T-helper 17 cell (primary cell): Measurements from ENCODE around the gene TBKBP1. TPM values are rescaled to one million over a fixed set of nuclear protein-coding genes. Genes with fewer than 3 reads are reported as not detected.

Experiments used
- ATAC-seq: fragments of 150-1000 bp; cut with Tn5 transposase; 2 replicates; pipeline ENCODE4 v1.10.0; 2021; ENCODE audit warnings: mild to moderate bottlenecking, moderate library complexity
- DNase-seq, 3 donors: peaks; one replicate each; pipeline versions ENCODE4 v3.0.0 to v3.0.0-alpha.2; 2020 to 2021
- H3K9me3 ChIP-seq: one replicate; pipeline ENCODE4 v1.7.0; 2013; ENCODE audit warnings: low read length, mild to moderate bottlenecking; ENCODE audit not compliant: control insufficient read depth, poor library complexity, severe bottlenecking
- H3K27ac Mint-ChIP-seq: one replicate; pipeline ENCODE4 v1.8.0; 2022; ENCODE audit warnings: mild to moderate bottlenecking, moderate library complexity, mixed read lengths
- H3K27me3 Mint-ChIP-seq: one replicate; pipeline ENCODE4 v1.8.0; 2022; ENCODE audit warnings: mixed read lengths
- H3K36me3 Mint-ChIP-seq: one replicate; pipeline ENCODE4 v1.8.0; 2022; ENCODE audit warnings: low read depth, mixed read lengths
- H3K4me1 Mint-ChIP-seq: one replicate; pipeline ENCODE4 v1.8.0; 2022; ENCODE audit warnings: mild to moderate bottlenecking, mixed read lengths
- H3K4me3 Mint-ChIP-seq: one replicate; pipeline ENCODE4 v1.8.0; 2022; ENCODE audit warnings: mild to moderate bottlenecking, moderate library complexity, mixed read lengths
- total RNA-seq, 4 donors: library from RNA in 2 of 4; stranded (reverse) in 2 of 4; gene quantifications; one replicate each; pipeline ENCODE4 v1.2.3 and lab custom pipeline; 2022 to 2026

TBKBP1 gene
- 1 to 10 TPM; 2.4 to 2.6 TPM for total RNA-seq
- 3.2 to 3.7 reads per million in 2 donors for total RNA-seq (lab: John Stamatoyannopoulos, UW)

GRCh38 chr17:47693731-47694580 is at the start of gene TBKBP1:
Gene TBKBP1 (plus strand): TSS chr17:47694161. CDS start chr17:47696113, 1,952 bp downstream.
- peak; percentile 59 for ATAC-seq
- Mint-ChIP-seq H3K36me3 (peaks cover 3% of the 10 kb centered on the region), H3K27ac (peak within 1 kb of the TSS; percentile 95)

GRCh38 chr17:47644324-47644723 is 49.6 kb upstream of the TBKBP1 start:
- H3K4me1 Mint-ChIP-seq = peaks cover 10% of the 10 kb centered on the region
- no peaks in the 10 kb centered on the region for H3K36me3 Mint-ChIP-seq
- DNase-seq = no peak
- no peak overlapping the region for H3K27ac Mint-ChIP-seq
- ATAC-seq = no peak
- H3K4me3 Mint-ChIP-seq = no peak overlapping the region
- no peaks in the 10 kb centered on the region for H3K9me3 ChIP-seq
- H3K27me3 Mint-ChIP-seq = no peaks in the 10 kb centered on the region

More at GRCh38 chr17:47693731-47694580, at the start of gene TBKBP1:
- no peaks in the 10 kb centered on the region for H3K27me3 Mint-ChIP-seq
- DNase-seq = peak; percentile 26 to 38 (median 30)
- no peaks in the 10 kb centered on the region for H3K9me3 ChIP-seq
- H3K4me1 Mint-ChIP-seq = peaks cover 21% of the 10 kb centered on the region
- peak within 1 kb of the TSS; percentile 100 for H3K4me3 Mint-ChIP-seq

- Mint-ChIP-seq H3K4me3 (peak within 1 kb of the TSS; percentile 96), H3K4me1 (peaks cover 35% of the 10 kb centered on the region), H3K27me3 (no peaks in the 10 kb centered on the region), H3K27ac (peak within 1 kb of the TSS; percentile 92), H3K36me3 (peaks cover 6% of the 10 kb centered on the region)
- ATAC-seq = peak; percentile 85
- peak; percentile 93 to 97 (median 94) for DNase-seq
- no peaks in the 10 kb centered on the region for H3K9me3 ChIP-seq
These were observed 44.6 kb upstream of the TBKBP1 start, which contains the start of gene KPNB1 for GRCh38 chr17:47649153-47649971. Gene KPNB1 (plus strand): TSS chr17:47649919. CDS start chr17:47650245, 326 bp downstream.

GRCh38 chr17:47649972-47650524 is 43.9 kb upstream of the TBKBP1 start:
- H3K4me1 Mint-ChIP-seq = peaks cover 37% of the 10 kb centered on the region
- H3K4me3 Mint-ChIP-seq = peak overlapping the region; percentile 96
- H3K27me3 Mint-ChIP-seq = no peaks in the 10 kb centered on the region
- H3K9me3 ChIP-seq = no peaks in the 10 kb centered on the region
- peaks cover 6% of the 10 kb centered on the region for H3K36me3 Mint-ChIP-seq
- peak; percentile 16 for ATAC-seq
- peak overlapping the region; percentile 92 for H3K27ac Mint-ChIP-seq
- DNase-seq = no peak

GRCh38 chr17:47650525-47651522 is 43.1 kb upstream of the TBKBP1 start:
- peak overlapping the region; percentile 85 for H3K27ac Mint-ChIP-seq
- no peaks in the 10 kb centered on the region for H3K9me3 ChIP-seq
- peaks cover 6% of the 10 kb centered on the region for H3K36me3 Mint-ChIP-seq
- no peaks in the 10 kb centered on the region for H3K27me3 Mint-ChIP-seq
- peaks cover 44% of the 10 kb centered on the region for H3K4me1 Mint-ChIP-seq
- ATAC-seq (peak; percentile 62), DNase-seq (peak; percentile 87 to 89 (median 88))
- H3K4me3 Mint-ChIP-seq = peak overlapping the region; percentile 96

- no peaks in the 10 kb centered on the region for H3K27me3 Mint-ChIP-seq
- no peaks in the 10 kb centered on the region for H3K9me3 ChIP-seq
- H3K36me3 Mint-ChIP-seq = peaks cover 6% of the 10 kb centered on the region
- peaks cover 45% of the 10 kb centered on the region for H3K4me1 Mint-ChIP-seq
- peak overlapping the region; percentile 96 for H3K4me3 Mint-ChIP-seq
- no peak for DNase-seq
- no peak for ATAC-seq
- H3K27ac Mint-ChIP-seq = peak overlapping the region; percentile 85
These were observed 42.3 kb upstream of the TBKBP1 start for GRCh38 chr17:47651704-47652103.

- H3K9me3 ChIP-seq = no peaks in the 10 kb centered on the region
- Mint-ChIP-seq H3K4me1 (peaks cover 47% of the 10 kb centered on the region), H3K4me3 (no peak overlapping the region), H3K27ac (no peak overlapping the region), H3K27me3 (no peaks in the 10 kb centered on the region), H3K36me3 (peaks cover 8% of the 10 kb centered on the region)
- ATAC-seq (no peak), DNase-seq (no peak)
These were observed 41.4 kb upstream of the TBKBP1 start for GRCh38 chr17:47652570-47652969.

GRCh38 chr17:47653442-47653841 is 40.5 kb upstream of the TBKBP1 start:
- Mint-ChIP-seq H3K36me3 (peaks cover 9% of the 10 kb centered on the region), H3K4me1 (peaks cover 49% of the 10 kb centered on the region), H3K27me3 (no peaks in the 10 kb centered on the region), H3K27ac (peak overlapping the region; percentile 16), H3K4me3 (peak overlapping the region; percentile 28)
- no peaks in the 10 kb centered on the region for H3K9me3 ChIP-seq
- DNase-seq (no peak), ATAC-seq (no peak)

- Mint-ChIP-seq H3K36me3 (peaks cover 10% of the 10 kb centered on the region), H3K27ac (peak overlapping the region; percentile 78), H3K4me3 (peak overlapping the region; percentile 28), H3K27me3 (no peaks in the 10 kb centered on the region), H3K4me1 (peaks cover 50% of the 10 kb centered on the region)
- ATAC-seq = no peak
- no peak for DNase-seq
- H3K9me3 ChIP-seq = no peaks in the 10 kb centered on the region
These were observed 39.0 kb upstream of the TBKBP1 start for GRCh38 chr17:47654991-47655390.

GRCh38 chr17:47660064-47660492 is 33.9 kb upstream of the TBKBP1 start:
- H3K9me3 ChIP-seq = no peaks in the 10 kb centered on the region
- H3K4me1 Mint-ChIP-seq = peaks cover 32% of the 10 kb centered on the region
- no peak for DNase-seq
- no peaks in the 10 kb centered on the region for H3K27me3 Mint-ChIP-seq
- H3K36me3 Mint-ChIP-seq = peaks cover 8% of the 10 kb centered on the region
- peak overlapping the region; percentile 87 for H3K4me3 Mint-ChIP-seq
- peak overlapping the region; percentile 91 for H3K27ac Mint-ChIP-seq
- peak; percentile 82 for ATAC-seq

- peak; percentile 70 for ATAC-seq
- peak overlapping the region; percentile 83 for H3K27ac Mint-ChIP-seq
- DNase-seq = peak; percentile 19 to 59 (median 24)
- H3K36me3 Mint-ChIP-seq = peaks cover 14% of the 10 kb centered on the region
- no peak overlapping the region for H3K4me3 Mint-ChIP-seq
- no peaks in the 10 kb centered on the region for H3K27me3 Mint-ChIP-seq
- H3K9me3 ChIP-seq = no peaks in the 10 kb centered on the region
- peaks cover 19% of the 10 kb centered on the region for H3K4me1 Mint-ChIP-seq
These were observed 29.9 kb upstream of the TBKBP1 start for GRCh38 chr17:47663912-47664623.
